ENCODE results near the gene MELK. TPM values are rescaled to one million over a fixed set of nuclear protein-coding genes. Genes with fewer than 3 reads are reported as not detected.

MELK gene
- total RNA-seq, 1 donor from 2014 or later = 41.9 TPM

Other genes with a start within 250 kb of the MELK start
- gene RNF38, start 172.6 kb upstream of the MELK start, total RNA-seq = 39.4 and 43.3 TPM in 2 replicates